ENCODE results near the gene SLX4IP. TPM values are rescaled to one million over a fixed set of nuclear protein-coding genes. Genes with fewer than 3 reads are reported as not detected.

The SLX4IP gene
- total RNA-seq, 1 donor from 2014 or later: 8.6 TPM

- peaks cover 44% of the 10 kb centered on the region for H3K27me3 Mint-ChIP-seq
- CTCF ChIA-PET: no interaction called here
- DNase-seq (no peak), ATAC-seq (ENCODE audit: low read depth) (no peak)
- intact Hi-C loops (cut with micrococcal nuclease): loop anchor here (5.0 to 10.0 kb wide), 2 partner anchors 38 to 456 kb away; partner anchors contain the start of gene SNAP25
- POLR2A ChIA-PET: no interaction called here
- peaks cover 37% of the 10 kb centered on the region for H3K4me1 Mint-ChIP-seq
- peak overlapping the region; percentile 29 for H3K4me3 Mint-ChIP-seq
- no peaks in the 10 kb centered on the region for H3K9me3 Mint-ChIP-seq
- H3K36me3 Mint-ChIP-seq (ENCODE audit: low read depth): no peaks in the 10 kb centered on the region
- no peak for TF ChIP-seq CTCF (IDR thresholded peaks at IDR 0.05)
- H3K27ac Mint-ChIP-seq: no peak overlapping the region
These were observed 235.6 kb downstream of the SLX4IP start for GRCh38 chr20:10670501-10671220.

- no peak for ATAC-seq (ENCODE audit: low read depth)
- Mint-ChIP-seq H3K9me3 (no peaks in the 10 kb centered on the region), H3K4me1 (peaks cover 37% of the 10 kb centered on the region), H3K27me3 (peaks cover 45% of the 10 kb centered on the region), H3K4me3 (peak overlapping the region; percentile 38), H3K36me3 (ENCODE audit: low read depth) (no peaks in the 10 kb centered on the region), H3K27ac (no peak overlapping the region)
- POLR2A ChIA-PET: no interaction called here
- no peak for DNase-seq
- intact Hi-C loops (cut with micrococcal nuclease): loop anchor here (5.0 to 10.0 kb wide), 2 partner anchors 39 to 457 kb away; partner anchors contain the start of gene SNAP25
- CTCF ChIA-PET: no interaction called here
- TF ChIP-seq CTCF (IDR thresholded peaks at IDR 0.05): no peak
These were observed 236.3 kb downstream of the SLX4IP start for GRCh38 chr20:10671221-10671918.

GRCh38 chr20:10671919-10672623, 237.0 kb downstream of the SLX4IP start:
- Mint-ChIP-seq H3K4me1 (peaks cover 37% of the 10 kb centered on the region), H3K27me3 (peaks cover 50% of the 10 kb centered on the region), H3K27ac (no peak overlapping the region), H3K4me3 (peak overlapping the region; percentile 83), H3K36me3 (ENCODE audit: low read depth) (no peaks in the 10 kb centered on the region), H3K9me3 (no peaks in the 10 kb centered on the region)
- intact Hi-C loops (cut with micrococcal nuclease): loop anchor here (5.0 to 10.0 kb wide), 2 partner anchors 40 to 457 kb away; partner anchors contain the start of gene SNAP25
- no peak for TF ChIP-seq CTCF (IDR thresholded peaks at IDR 0.05)
- POLR2A ChIA-PET: interaction anchor here (0.5 to 0.7 kb wide), 2 partner anchors 8 to 1113 kb away, joined by 3 read pairs; no protein-coding TSS in a partner anchor
- CTCF ChIA-PET: no interaction called here
- no peak for DNase-seq
- ATAC-seq (ENCODE audit: low read depth): no peak

- ChIA-PET POLR2A (interaction anchor here (0.5 to 0.7 kb wide), 2 partner anchors 8 to 1112 kb away, joined by 3 read pairs; no protein-coding TSS in a partner anchor), CTCF (no interaction called here)
- DNase-seq: peak; percentile 32
- Mint-ChIP-seq H3K4me1 (peaks cover 37% of the 10 kb centered on the region), H3K36me3 (ENCODE audit: low read depth) (no peaks in the 10 kb centered on the region), H3K27ac (no peak overlapping the region), H3K4me3 (peak overlapping the region; percentile 83), H3K27me3 (peaks cover 50% of the 10 kb centered on the region), H3K9me3 (no peaks in the 10 kb centered on the region)
- TF ChIP-seq CTCF (IDR thresholded peaks at IDR 0.05): no peak
- peak; percentile 4 for ATAC-seq (ENCODE audit: low read depth)
- intact Hi-C loops (cut with micrococcal nuclease): loop anchor here (5.0 to 10.0 kb wide), 2 partner anchors 40 to 458 kb away; partner anchors contain the start of gene SNAP25
These were observed 237.6 kb downstream of the SLX4IP start for GRCh38 chr20:10672624-10673127.

Data from activated B cell treated with CpG ODN at 0.5 μM for 24 hours (primary cell).